GM18502 (cell line): ENCODE data around the gene TMEM147.

Source experiments
- ATAC-seq: cut with Tn5 transposase; IDR thresholded peaks from one replicate; pipeline ENCODE4 v1.9.1; 2021; ENCODE audit warnings: mild to moderate bottlenecking; ENCODE audit not compliant: unreplicated experiment, poor library complexity

The TMEM147 gene

DNA sequence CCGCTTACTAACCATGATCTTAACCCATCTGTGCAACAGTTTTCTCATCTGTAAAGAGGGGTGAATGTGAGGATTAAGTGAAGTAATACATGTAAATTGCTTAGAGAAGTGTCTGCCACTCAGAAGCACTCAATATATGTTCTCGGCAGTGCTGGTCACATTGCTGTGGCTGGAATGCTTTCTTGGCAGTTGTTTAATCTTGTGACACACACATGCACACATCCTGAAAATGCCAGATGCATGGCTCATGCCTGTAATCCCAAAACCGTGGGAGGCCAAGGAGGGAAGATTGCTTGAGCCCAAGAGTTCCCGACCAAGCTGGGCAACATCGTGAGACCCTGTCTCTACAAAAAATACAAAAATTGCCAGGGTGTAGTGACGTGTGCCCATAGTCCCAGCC lies 27.1 kb upstream of the TMEM147 start:
- ATAC-seq: no peak

DNA sequence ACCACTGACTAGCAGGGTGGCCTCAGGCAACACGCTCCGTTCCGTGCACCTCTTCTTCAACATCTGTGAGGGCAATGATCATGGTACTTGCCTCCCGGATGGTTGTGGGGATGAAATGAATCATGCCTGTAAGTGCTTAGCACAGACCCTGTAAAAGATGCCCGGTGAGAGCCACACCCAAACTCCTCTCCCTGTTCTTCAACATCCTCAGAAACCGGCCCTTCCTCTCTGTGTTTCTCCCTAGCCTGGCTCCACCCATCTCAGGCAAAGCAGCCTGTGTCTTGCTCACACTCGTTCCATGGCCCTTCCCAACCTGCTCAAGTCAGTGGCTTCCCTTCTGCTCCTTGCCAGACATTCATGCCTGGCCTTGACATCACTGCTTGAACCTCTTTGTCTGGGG lies 26.1 kb upstream of the TMEM147 start:
- no peak for ATAC-seq

DNA sequence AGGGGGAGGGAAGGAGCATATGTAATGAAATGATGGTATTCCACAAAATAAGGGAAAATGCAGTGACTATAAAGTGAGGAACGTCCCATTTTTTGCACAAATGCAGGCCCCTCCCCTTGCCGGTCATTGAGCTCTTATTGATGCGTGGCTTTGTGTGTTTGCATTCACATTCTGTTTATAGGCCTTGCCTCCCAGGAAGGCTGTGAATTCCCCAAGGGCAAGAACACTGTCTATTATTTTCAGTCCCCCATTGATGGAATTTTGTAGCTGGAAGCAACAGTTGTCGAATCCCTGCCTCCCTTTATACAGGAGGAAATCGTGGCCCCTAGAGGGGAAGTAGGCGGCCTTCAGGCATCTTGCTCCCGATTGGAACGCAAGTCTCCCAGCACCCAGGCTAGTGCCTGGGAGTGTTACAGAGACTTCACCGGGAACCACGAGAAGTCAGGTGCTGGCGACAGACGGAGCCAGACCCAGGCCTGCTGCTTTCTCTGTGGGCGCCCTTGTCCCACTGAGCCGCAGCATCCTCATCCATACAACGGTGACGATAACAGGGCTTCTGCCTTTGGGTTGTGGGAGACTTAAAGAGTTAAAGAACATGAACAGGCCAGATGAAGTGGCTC lies 24.2 kb upstream of the TMEM147 start:
- no peak for ATAC-seq

DNA sequence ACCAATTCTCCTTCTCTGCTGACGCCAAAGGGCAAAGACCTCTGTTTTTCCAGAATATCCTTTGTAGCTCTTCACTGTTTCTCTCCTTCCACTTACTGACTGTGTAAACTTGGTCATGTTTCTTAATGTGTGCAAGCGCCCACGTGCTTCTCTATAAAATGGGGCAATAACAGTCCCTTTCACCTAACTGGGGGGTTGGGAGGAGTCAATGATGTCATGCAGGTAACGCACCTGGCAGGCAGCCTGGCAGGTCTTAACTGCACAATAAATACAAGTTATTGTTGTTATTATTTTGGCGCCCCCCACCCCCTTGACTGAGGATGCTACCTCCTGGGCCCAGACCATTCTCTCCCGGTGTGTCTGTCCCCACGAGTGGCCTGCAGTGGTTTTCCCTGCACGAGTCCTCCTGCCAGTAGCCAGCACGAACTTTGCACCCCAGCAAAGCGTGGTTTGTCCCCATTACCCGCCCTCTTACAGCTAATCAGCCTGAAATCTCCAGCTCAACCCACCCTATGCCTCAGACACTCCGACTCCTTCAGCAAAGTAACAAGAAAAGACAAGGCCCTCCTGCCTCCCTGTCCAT lies 22.6 kb upstream of the TMEM147 start:
- ATAC-seq: no peak

- ATAC-seq: no peak
Measured at GRCh38 chr19:35524181-35524837, 21.1 kb upstream of the TMEM147 start.

- no peak for ATAC-seq
Measured at GRCh38 chr19:35525873-35526272, 19.6 kb upstream of the TMEM147 start.

DNA sequence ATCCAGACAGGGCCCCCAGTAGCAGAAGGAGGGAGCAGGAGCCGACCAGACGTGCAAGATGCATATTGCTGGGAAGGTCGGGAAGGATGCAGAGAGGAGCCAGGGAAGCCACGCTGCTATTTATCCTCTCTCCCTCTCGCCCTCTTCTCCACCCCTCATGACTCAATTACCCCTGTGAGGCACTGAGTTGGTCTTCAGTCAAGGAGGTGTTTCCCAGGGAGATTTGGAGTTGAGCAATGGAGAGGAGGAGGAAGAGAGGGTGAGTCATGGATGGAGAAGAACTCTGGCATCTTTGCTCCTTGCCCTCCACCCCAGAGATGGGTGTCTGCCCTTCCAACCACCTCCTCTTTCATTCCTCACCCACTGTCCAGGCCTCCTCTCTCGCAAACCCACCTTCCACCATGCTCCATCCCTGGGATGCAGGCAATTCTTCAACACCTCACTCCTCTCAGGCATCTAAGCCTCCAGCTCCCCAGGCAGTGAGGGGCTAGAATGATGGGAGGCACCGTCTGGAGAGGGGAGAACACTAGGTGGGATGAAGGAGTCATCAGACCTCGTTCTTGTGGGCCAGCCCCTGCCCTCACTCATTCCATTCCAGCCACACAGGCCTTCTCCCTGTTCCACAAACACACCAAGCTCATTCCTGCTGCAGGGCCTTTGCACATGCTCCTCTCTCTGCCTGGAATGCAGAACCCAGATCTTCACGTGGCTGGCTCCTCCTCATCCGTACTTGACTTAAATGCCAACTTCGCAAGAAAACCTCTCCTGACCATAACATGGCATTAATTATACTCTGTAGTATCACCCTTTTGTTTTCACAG lies 17.0 kb upstream of the TMEM147 start, which contains the start of gene SBSN:
SBSN (minus strand) TSS at position 94 of the 821 bp plus-strand sequence; CDS start at position 64, 30 bp downstream.
- ATAC-seq: no peak

- no peak for ATAC-seq
Measured at GRCh38 chr19:35529241-35530218, 15.9 kb upstream of the TMEM147 start.

DNA sequence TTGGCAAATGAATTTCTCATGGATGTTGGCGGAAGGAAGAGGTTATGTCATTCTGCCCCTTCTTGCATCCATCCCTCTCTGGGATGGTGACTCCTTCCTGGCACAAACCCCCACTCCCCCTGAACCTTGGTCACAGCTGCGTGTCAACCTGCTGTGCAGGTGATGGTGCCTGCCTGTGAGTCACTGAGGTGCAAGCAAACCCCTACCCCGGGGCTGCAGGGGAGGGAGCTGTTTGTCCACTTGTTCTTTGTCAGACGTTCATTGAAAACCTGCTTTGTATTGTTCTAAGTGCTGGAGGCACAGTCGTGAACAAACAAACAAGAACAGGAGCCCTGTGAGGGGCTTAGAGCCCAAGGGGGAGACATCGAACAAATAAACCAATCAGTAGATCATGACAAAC lies 14.1 kb upstream of the TMEM147 start:
- ATAC-seq: no peak

DNA sequence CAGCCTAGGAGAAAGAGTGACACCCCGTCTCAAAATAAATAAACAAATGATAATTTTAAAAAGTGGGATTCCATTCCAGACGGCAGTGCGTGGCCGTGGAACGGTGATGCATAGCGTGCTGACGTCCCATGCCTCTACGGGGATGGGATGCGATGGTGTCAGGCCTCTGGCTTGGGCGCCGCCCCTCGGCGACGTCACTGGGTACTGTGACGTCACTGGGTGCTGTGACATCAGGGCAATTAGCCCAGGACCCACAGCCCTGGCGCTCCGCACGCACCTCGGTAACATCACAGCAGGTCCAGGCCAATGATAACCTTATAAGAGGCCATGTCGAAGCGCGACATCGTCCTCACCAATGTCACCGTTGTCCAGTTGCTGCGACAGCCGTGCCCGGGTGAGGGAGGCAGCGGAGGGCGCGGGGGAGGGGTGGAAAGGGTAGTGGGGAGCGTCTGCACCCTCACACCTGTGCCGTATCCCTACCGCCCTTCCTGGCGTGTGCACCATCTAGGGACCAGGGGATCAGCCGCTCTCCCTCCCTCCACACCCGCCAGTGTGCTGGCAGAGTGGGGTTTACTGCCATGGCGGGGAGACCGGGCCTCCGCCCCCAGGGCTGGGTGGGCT lies 12.1 kb upstream of the TMEM147 start, which contains the start of gene GAPDHS:
GAPDHS (plus strand) TSS at position 256 of the 621 bp plus-strand sequence; CDS start at position 328, 72 bp downstream.
- no peak for ATAC-seq

DNA sequence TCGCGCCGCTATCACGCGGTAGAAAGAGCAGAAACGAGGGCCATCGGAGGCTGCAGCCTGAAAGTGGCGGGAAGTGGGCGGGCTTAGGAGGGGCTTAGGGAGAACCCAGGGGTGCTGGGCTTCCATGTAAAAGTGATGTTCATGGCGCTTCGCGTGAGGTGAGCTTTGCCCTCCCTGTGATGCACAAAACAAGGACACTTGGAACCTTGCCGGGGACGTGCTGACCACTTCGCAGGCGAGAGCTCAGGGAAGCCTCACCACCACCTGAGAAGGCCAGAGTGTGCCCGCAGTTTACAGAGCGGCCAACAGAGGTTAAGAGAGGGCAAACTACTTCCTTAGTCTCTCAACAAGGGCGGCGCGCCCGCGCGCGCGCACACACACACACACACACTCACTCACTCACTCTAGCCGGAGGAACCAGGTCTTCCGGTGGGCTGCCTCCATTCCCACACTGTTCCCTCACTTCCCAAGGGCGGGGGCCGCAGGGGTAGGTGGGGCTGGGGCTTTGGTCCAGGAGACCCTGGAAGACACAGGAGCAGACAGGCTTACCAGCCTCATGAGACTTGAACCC lies 11.5 kb upstream of the TMEM147 start:
- ATAC-seq: no peak

- no peak for ATAC-seq
Measured at GRCh38 chr19:35534803-35535480, 10.5 kb upstream of the TMEM147 start.

- ATAC-seq: no peak
Measured at GRCh38 chr19:35539314-35539713, 6.1 kb upstream of the TMEM147 start.

DNA sequence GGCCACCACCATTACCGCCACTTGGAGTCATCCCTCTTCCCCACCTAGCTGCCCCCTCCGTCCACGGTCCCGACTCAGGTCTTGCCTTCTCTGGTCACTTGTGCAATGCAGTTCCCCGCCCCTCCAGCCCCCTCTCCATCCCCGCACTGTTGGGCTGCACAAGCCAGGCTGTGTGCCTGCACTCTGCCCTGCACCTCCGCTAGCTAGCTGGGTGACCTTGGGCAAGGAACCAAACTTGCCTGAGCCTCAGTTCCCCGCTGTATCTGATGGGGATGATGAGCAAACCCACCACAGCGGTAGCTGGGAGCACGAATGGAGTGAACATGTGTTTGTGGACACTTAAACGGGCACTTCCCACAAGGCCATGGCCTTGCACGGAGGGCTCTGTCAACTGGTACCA lies 5.6 kb upstream of the TMEM147 start:
- no peak for ATAC-seq

DNA sequence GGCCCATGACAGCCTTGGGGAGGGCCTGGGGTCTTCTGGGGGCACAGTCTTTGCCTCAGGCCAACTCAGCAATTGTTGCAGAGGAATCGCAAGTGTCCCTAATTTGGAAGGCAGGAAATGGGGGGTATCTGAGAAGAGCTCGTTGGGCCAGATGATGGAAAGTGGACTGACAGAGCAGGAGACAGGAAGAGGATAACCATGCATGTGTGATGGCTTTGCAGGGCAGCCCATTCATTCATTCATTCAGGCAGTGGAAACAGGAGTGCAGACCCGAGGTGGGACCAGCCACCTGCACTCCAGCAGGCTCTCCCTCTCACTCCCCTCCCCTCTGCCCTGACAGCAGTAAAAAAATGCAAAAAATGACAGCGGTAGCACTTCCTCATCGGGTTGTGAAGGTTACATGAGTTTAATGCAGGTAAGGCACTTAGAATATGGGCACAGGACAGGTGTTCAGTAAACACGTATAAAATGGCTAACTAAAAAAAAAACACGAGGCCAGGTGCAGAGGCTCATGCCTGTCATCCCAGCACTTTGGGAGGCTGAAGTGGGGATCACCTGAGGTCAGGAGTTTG lies 5.0 kb upstream of the TMEM147 start:
- ATAC-seq: no peak

- no peak for ATAC-seq
Measured at GRCh38 chr19:35542209-35542608, 3.2 kb upstream of the TMEM147 start.

DNA sequence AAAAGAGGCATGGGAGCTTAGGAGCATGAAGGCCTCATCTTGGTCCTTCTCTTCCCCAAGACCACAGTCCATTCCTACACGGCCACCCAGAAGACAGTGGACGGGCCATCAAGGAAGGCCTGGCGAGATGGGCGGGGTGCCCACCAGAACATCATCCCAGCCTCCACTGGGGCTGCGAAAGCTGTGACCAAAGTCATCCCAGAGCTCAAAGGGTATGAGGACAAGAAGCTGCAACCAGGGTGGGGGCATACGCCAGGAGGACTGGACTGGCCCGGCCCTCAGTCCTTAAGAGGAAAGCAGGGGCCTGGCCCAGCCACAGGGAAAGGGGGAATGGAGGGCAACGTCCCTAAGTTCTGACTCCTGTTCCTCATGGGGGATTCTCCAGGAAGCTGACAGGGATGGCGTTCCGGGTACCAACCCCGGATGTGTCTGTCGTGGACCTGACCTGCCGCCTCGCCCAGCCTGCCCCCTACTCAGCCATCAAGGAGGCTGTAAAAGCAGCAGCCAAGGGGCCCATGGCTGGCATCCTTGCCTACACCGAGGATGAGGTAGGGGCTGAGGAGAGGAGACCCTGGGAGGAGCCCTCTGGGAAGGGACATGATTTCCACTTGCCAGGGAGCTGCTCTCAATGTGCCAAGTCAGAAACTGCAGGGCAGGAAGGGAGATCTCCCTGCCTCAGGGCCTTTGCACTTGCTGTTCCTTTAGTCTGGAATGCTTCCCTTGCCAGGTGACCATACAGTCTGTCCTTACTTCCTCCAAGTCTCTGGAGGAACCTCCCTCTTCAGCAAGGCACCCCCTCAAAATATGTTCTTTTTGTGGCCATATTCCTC lies 1.9 kb upstream of the TMEM147 start:
- no peak for ATAC-seq
